Effector CD4-positive, alpha-beta T cell (primary cell): ENCODE data around the gene BAG1.

Experiments used
- DNase-seq: peaks from one replicate; pipeline ENCODE4 v3.0.0-alpha.2; 2020
- total RNA-seq: gene quantifications from one replicate; lab custom pipeline; 2026; lab: John Stamatoyannopoulos, UW

BAG1 gene
- 68.7 reads per million, percentile 75 among the genes with 10 or more reads in this experiment for total RNA-seq

- peak; percentile 98 for DNase-seq
These were observed at the start of gene BAG1, which contains the start of gene CHMP5 for GRCh38 chr9:33264473-33265177. Gene BAG1 (minus strand): TSS chr9:33264708. Gene CHMP5 (plus strand): TSS chr9:33265049. CDS start chr9:33265079, 30 bp downstream.

DNA sequence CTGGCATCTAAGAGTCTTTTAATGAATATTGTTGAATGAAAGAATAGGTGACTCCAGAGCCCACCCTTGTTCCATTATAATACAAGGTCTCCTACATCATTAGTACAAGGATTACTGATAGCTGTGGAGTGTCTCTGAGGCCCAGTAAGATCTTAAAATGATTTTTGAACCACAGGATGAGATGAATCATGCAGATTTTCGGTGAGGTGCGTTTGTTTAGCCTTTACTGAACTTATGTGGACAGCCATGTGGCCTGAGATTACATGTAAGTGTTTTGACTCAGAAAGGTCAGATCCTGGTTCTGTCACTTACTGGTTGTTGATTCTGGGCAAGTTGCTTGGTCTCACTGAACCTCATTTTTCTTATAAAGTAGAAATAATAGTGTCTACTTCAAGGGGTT lies 47.4 kb upstream of the BAG1 start:
- DNase-seq, result no peak

DNA sequence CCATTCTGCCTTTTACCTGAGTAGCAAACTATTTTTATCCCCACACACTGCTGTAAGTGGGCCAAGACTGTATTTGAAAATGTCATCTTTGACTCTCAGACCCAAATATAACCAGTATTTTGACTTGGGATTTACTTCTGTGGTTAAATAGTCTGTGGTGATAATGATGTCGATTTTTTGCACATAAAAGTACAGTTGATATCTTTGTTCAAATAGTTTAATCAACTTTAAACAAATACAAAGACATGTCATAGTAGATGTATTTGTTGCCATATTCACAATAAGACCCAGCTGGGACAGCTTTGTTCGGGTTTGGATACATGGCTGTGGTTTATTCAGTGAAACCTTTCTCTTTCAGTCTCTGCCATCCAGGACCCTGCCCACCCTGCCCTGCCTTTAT lies 46.2 kb upstream of the BAG1 start:
- DNase-seq, result no peak

DNA sequence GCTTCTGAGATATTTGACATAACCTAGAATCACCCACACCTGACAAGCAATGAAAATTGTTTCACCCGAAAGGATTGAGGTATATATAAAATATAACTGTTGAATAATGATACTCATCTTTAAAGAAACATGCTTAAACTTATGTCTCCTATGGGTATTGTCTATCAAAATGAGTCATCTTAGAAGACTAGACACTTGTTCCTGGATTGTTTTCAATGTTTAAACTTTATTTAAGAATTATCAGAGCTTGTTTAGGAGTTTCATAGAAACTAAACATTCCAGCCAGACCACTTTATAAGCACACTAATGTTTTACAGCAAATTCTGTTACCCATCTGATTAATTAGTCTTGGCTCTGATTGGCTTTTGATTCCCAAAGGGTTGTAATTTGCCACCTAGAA lies 45.4 kb upstream of the BAG1 start:
- no peak for DNase-seq

DNA sequence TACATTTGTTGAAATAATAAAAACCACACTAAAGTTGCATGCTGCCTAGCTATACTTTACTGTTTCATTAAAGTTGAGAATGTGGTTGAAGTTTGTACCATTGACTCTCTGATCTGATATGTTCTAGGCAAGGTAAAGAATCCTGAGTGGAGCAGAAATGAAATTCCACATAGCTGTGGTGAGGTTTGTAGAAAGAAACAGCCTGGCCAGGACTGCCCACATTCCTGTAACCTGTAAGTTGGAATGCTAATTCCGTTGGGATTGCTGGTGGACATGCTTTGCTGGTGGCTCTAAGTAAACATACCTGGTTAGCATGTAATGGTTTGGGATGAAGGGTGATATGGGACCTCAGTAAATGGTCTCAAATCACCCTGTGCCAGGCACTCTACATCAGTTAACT lies 42.6 kb upstream of the BAG1 start:
- no peak for DNase-seq

DNA sequence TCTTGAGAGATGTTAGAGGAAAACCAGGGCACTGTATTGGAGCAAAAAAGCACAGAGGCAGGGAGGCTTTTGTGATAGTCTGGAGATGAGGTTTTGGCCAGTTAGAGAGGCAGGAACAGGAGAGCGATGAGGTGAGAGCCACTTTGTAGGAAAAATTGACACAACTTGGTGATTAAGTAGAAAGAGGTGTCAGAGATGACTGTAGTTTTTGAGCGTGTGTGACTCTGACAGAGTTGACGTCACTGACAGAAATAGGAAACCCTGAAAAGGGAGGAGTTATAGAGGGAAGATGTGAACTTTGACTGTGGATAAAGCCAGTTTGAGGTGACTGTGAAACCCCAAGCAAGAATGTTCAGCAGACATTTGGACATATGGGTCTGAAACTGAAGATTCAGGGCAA lies 41.5 kb upstream of the BAG1 start:
- DNase-seq, result no peak

DNA sequence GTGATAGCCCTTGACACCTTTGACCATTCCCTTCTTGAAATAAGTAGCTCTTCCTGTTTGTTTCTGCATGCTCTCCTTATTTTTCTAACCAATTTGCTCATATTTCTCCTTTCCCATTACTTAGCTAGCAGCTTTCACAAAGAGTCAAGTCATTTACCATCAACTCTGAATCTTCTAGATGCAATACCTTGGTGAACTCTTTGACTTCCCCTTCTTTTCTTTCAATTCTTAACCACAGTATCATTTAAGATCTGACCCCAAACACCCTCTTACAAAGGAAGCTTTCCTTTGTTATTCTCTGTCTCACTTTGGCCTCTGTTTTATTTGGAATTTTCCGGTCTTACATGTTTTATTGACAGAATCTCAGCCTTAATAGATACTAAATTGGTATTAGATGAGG lies 39.9 kb upstream of the BAG1 start:
- DNase-seq, result no peak

- DNase-seq, result no peak
These were observed 36.0 kb upstream of the BAG1 start for GRCh38 chr9:33300546-33300945.

DNA sequence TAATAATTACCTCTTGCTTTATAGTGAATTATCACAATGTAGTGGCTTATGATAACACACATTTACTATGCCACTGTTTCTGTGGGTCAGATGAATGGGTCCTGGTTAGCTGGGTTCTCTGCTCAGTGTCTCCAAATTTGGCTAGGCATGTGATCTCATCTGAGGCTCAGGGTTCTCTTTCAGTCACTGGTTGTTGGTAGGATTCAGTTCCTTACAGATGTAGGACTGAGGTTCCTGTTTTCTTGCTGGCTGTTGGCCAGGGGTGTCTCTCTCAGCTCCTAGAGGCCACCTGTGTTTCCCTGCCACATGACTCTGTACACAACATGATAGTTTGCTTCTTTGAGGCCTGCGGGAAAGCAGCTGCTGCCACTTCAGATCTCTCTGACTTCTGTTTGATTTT lies 32.9 kb upstream of the BAG1 start:
- no peak for DNase-seq

DNA sequence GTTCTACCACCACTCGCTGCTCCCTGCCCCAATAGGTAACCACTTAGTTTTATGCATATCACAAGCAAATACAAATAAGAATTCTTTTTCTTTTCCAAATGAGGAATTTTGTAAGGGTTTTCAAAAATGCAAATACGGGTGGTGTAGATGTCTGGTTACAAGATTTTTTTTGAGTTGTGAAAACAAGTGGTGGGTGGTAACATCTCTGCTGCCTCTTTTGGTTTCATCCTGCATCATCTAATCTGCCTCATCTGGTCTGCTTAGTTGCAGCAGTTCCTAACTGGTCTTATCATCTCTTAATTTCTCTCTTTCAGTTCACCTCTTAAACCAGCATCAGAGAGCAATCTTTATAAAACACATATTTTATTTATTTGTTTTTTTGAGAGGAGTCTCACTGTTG lies 31.1 kb upstream of the BAG1 start:
- DNase-seq, result no peak

GRCh38 chr9:33294670-33295432 lies 30.3 kb upstream of the BAG1 start:
- DNase-seq, result no peak

DNA sequence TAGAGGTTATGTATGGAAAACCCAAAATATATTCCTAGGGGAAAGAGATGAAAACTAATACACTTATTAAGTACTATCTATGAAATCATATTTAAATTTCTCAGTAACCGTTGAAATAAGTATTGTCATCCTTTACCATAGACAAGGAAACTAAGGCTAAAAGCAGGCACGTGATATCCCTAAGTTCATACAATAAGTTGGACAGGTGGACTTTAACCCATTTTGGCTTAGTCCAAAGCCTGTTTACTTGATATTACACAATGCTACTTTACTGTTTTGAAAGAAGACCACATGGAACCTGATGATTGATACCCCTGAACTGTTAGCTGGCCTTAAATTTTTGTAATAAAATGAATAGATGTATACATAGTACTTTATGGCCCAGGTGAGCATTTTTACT lies 29.3 kb upstream of the BAG1 start:
- no peak for DNase-seq

DNA sequence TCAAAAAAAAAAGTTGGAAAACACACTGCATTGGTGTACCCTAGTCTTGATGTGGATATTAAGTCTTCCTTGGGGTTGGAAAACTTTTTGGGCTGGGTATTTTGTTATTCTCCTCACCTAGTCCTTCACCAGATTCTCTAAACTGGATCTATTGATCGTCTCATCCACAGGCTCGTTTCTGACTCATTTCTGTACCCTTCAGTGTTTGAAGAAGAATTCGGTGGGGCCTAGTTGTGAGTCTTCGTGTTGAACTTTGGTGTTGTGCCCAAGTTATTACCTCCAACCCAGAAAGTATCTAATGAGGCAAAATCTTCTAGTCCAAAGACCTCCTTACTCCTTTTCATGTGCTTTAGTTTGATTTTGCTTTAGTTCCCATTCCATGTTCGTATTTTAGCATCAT lies 27.4 kb upstream of the BAG1 start:
- DNase-seq, result no peak

GRCh38 chr9:33291031-33291397 lies 26.5 kb upstream of the BAG1 start:
- no peak for DNase-seq

GRCh38 chr9:33290247-33291030 lies 25.9 kb upstream of the BAG1 start, which contains the start of gene NFX1:
Gene NFX1 (plus strand): TSS chr9:33290516. CDS start chr9:33290573, 57 bp downstream.
- peak; percentile 99 for DNase-seq

DNA sequence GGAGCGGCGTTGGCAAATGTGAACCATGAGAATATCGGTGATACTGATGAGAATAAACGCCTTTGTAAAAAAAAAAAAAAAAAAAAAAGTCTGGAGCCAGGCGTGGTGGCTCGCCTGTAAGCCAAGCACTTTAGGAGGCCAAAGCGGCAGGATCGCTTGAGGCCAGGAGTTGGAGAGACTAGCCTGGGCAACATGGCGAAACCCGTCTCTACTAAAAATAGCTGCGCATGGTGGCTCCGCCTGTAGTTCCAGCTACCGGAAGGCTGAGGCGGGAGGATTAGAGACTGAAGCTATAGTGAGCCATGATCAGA lies 25.4 kb upstream of the BAG1 start:
- DNase-seq, result no peak

DNA sequence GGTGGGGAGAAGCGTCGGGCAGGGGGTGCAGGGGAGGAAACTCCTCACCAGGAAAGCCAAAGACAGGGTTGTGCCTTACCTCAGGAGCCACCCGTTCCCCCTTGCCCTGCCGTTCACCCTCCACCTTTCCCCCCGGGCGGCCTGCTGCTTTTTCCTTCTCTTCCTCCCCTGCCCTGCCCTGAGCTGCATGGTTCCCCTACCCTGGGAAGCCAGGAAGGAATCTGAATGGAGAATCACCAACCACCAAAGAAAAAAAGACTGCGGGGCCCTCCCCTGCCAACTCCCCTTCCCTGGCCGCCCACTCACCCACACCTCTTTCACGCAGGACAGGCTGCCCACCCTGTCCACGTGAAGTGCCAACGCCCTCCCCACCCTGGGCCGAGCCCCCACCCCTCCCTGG lies 25.0 kb upstream of the BAG1 start:
- DNase-seq, result no peak

- DNase-seq, result no peak
These were observed 24.4 kb upstream of the BAG1 start for GRCh38 chr9:33288828-33289483.

DNA sequence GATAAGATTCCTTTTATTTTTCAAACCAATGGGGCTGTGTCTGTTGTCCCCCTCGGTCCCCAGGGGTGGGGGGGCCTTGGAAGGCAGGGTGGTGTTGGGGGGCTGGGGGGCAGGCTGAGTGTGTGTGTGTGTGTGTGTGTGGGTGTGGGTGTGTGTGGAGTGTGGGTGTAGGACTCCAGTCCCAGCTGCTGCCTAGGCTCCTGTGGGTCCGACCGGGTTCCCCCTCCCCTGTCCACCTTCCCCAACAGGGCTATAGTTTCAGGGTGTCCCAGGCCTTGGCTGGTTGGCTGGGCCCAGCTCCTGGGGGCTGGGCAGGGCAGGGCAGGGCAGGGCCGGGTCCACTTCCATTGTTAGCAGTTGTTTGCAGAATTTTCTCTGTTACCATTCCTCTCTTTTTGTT lies 23.7 kb upstream of the BAG1 start:
- DNase-seq, result no peak

GRCh38 chr9:33287087-33287490 lies 22.6 kb upstream of the BAG1 start:
- peak; percentile 43 for DNase-seq

DNA sequence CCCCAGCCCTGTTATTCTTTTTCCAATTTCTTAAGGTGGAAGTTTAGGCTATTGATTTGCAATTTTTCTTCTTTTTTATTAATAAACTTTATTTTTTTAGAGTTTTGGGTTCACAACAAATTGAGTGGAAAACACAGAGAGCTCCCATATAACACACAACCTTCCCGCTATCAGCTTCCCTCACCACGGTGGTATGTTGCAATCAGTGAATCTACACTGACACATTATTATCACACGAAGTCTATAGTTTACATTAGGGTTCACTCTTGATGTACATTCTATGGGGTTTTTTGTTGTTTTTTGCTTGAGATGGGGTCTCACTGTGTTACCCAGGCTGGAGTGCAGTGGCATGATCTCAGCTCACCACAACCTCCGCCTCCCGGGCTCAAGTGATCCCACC lies 21.0 kb upstream of the BAG1 start:
- DNase-seq, result no peak

GRCh38 chr9:33277484-33277883 lies 13.0 kb upstream of the BAG1 start:
- DNase-seq, result no peak

DNA sequence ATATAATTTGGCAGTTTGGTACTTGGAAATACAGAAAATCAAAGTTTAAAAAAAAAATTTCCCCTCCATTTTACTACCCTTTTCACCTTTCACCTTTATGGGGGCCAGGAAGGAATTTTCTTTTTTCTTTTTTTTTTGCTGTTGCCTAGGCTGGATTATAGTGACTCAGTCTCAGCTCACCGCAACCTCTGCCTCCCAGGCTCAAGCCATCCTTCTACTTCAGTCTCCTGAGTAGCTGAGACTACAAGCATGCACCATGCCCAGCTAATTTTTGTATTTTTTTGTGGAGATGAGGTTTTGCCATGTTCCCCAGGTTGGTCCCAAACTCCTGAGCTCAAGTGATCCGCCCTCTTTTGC lies 9.4 kb upstream of the BAG1 start:
- no peak for DNase-seq
